ENCODE data around the gene SHLD2. TPM values are rescaled to one million over a fixed set of nuclear protein-coding genes. Genes with fewer than 3 reads are reported as not detected.
"Not testable (repeated sequence)": the region's sequence is repeated elsewhere in the genome, so short reads cannot be mapped to it uniquely, and the experiment has no call there.

The SHLD2 gene
- total RNA-seq, 1 donor from 2014 or later = 17.0 TPM

DNA sequence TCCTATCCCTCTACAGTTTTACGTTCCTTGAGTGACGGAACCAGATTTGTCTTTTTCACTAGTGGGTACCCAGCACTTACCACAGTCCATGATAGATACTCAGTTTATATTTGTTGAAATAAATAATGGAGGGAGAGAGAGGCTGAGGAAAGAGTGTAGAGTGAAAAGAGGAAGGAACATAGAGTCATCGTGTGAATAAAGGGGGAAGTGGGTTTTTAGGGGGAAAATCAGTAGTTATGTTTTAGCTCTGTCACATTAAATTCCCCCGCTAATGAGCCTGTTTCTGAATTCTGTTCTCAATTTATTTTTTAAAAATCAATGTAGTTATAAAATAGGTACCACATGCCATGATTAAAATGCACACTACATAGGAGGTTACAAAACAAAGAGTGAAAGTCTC lies 91.0 kb downstream of the SHLD2 start:
- not testable (repeated sequence) for H3K4me3 Mint-ChIP-seq (ENCODE audit: unreplicated experiment); H3K27me3 Mint-ChIP-seq (ENCODE audit: unreplicated experiment); H3K4me1 Mint-ChIP-seq (ENCODE audit: low read depth, unreplicated experiment); H3K27ac Mint-ChIP-seq (ENCODE audit: unreplicated experiment); H3K9me3 Mint-ChIP-seq (ENCODE audit: unreplicated experiment); DNase-seq
- H3K36me3 Mint-ChIP-seq (ENCODE audit: unreplicated experiment) = peaks cover 14% of the 10 kb centered on the region

GRCh38 chr10:87187573-87187972 lies 92.6 kb downstream of the SHLD2 start:
- not testable (repeated sequence) for H3K4me1 Mint-ChIP-seq (ENCODE audit: low read depth, unreplicated experiment); DNase-seq; H3K27ac Mint-ChIP-seq (ENCODE audit: unreplicated experiment); H3K9me3 Mint-ChIP-seq (ENCODE audit: unreplicated experiment); H3K27me3 Mint-ChIP-seq (ENCODE audit: unreplicated experiment); H3K4me3 Mint-ChIP-seq (ENCODE audit: unreplicated experiment)
- peaks cover 14% of the 10 kb centered on the region for H3K36me3 Mint-ChIP-seq (ENCODE audit: unreplicated experiment)

- not testable (repeated sequence) for H3K9me3 Mint-ChIP-seq (ENCODE audit: unreplicated experiment)
Observed at GRCh38 chr10:87191841-87192240, 96.8 kb downstream of the SHLD2 start.

GRCh38 chr10:87200924-87201323 lies 105.9 kb downstream of the SHLD2 start:
- H3K4me3 Mint-ChIP-seq (ENCODE audit: unreplicated experiment); H3K27me3 Mint-ChIP-seq (ENCODE audit: unreplicated experiment); H3K36me3 Mint-ChIP-seq (ENCODE audit: unreplicated experiment); H3K9me3 Mint-ChIP-seq (ENCODE audit: unreplicated experiment); DNase-seq; H3K27ac Mint-ChIP-seq (ENCODE audit: unreplicated experiment); H3K4me1 Mint-ChIP-seq (ENCODE audit: low read depth, unreplicated experiment): not testable (repeated sequence)

More at GRCh38 chr10:87191841-87192240, 96.8 kb downstream of the SHLD2 start:
- H3K27me3 Mint-ChIP-seq (ENCODE audit: unreplicated experiment); H3K4me1 Mint-ChIP-seq (ENCODE audit: low read depth, unreplicated experiment); H3K27ac Mint-ChIP-seq (ENCODE audit: unreplicated experiment); DNase-seq; H3K36me3 Mint-ChIP-seq (ENCODE audit: unreplicated experiment); H3K4me3 Mint-ChIP-seq (ENCODE audit: unreplicated experiment): not testable (repeated sequence)

GRCh38 chr10:87204801-87205200 lies 109.8 kb downstream of the SHLD2 start:
- H3K4me3 Mint-ChIP-seq (ENCODE audit: unreplicated experiment); H3K9me3 Mint-ChIP-seq (ENCODE audit: unreplicated experiment); H3K4me1 Mint-ChIP-seq (ENCODE audit: low read depth, unreplicated experiment); H3K27ac Mint-ChIP-seq (ENCODE audit: unreplicated experiment); H3K36me3 Mint-ChIP-seq (ENCODE audit: unreplicated experiment); DNase-seq; H3K27me3 Mint-ChIP-seq (ENCODE audit: unreplicated experiment): not testable (repeated sequence)

DNA sequence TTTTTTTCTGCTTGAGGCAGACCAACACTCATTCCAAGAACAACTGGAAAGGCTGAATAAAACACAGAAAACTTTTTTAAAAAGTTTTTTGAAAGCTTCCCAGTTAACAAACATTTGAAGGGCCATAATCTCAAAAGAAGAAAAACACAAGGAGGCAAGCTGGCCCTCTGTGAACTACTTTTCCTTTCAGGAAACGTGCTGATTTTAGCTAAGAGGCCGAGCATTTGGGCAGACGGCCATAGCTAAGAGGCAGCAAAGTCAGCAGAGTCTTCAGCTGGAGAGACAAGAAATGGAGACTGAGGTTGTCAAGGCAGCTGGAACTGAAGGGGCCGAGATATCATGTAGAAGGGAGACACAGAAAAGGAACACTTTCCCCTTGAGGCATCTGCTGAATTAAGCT lies 111.9 kb downstream of the SHLD2 start:
- not testable (repeated sequence) for H3K9me3 Mint-ChIP-seq (ENCODE audit: unreplicated experiment); H3K27ac Mint-ChIP-seq (ENCODE audit: unreplicated experiment); H3K27me3 Mint-ChIP-seq (ENCODE audit: unreplicated experiment); H3K4me1 Mint-ChIP-seq (ENCODE audit: low read depth, unreplicated experiment); H3K36me3 Mint-ChIP-seq (ENCODE audit: unreplicated experiment); DNase-seq; H3K4me3 Mint-ChIP-seq (ENCODE audit: unreplicated experiment)

DNA sequence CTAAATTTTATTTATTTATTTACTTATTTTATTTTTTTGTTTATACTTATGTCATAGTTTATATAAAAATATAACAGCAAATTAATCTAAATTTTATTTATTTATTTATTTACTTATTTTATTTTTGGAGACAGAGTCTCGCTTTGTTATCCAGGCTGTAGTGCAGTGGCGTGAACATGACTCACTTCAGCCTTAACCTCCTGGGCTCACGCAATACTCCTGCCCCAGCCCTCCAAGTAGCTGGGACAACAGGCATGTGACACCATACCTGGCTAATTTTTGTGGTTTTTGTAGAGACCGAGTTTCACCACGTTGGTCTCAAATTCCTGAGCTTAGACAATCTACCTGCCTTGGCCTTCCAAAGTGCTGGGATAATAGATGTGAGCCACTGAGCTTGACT lies 115.3 kb downstream of the SHLD2 start:
- not testable (repeated sequence) for H3K4me3 Mint-ChIP-seq (ENCODE audit: unreplicated experiment); H3K27ac Mint-ChIP-seq (ENCODE audit: unreplicated experiment); H3K27me3 Mint-ChIP-seq (ENCODE audit: unreplicated experiment); H3K9me3 Mint-ChIP-seq (ENCODE audit: unreplicated experiment); H3K4me1 Mint-ChIP-seq (ENCODE audit: low read depth, unreplicated experiment); DNase-seq; H3K36me3 Mint-ChIP-seq (ENCODE audit: unreplicated experiment)

DNA sequence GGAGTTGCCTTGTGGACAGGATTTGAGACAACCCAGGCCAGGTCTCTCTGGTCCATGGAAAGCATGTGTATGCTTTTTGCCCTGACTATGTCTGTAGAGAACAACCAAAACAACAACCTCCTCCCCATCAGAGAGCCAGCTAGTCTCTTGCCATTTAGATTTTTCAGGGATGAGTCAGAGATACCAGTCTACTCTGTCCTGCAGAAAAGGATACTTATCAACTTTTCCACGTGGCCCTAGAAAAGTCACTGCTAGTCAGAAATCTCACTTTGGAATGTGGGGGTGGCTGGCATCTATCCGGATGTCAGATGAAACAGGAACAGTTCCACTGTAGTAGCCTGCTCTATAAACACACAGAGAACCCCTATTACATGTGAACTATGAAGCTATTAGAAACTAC lies 116.8 kb downstream of the SHLD2 start:
- not testable (repeated sequence) for H3K27me3 Mint-ChIP-seq (ENCODE audit: unreplicated experiment); H3K36me3 Mint-ChIP-seq (ENCODE audit: unreplicated experiment); H3K4me3 Mint-ChIP-seq (ENCODE audit: unreplicated experiment); H3K9me3 Mint-ChIP-seq (ENCODE audit: unreplicated experiment); DNase-seq; H3K4me1 Mint-ChIP-seq (ENCODE audit: low read depth, unreplicated experiment); H3K27ac Mint-ChIP-seq (ENCODE audit: unreplicated experiment)

GRCh38 chr10:87213150-87213765 lies 118.3 kb downstream of the SHLD2 start:
- H3K27ac Mint-ChIP-seq (ENCODE audit: unreplicated experiment); H3K27me3 Mint-ChIP-seq (ENCODE audit: unreplicated experiment); H3K9me3 Mint-ChIP-seq (ENCODE audit: unreplicated experiment); H3K4me1 Mint-ChIP-seq (ENCODE audit: low read depth, unreplicated experiment); DNase-seq; H3K36me3 Mint-ChIP-seq (ENCODE audit: unreplicated experiment); H3K4me3 Mint-ChIP-seq (ENCODE audit: unreplicated experiment): not testable (repeated sequence)

- H3K4me3 Mint-ChIP-seq (ENCODE audit: unreplicated experiment); H3K27me3 Mint-ChIP-seq (ENCODE audit: unreplicated experiment); H3K4me1 Mint-ChIP-seq (ENCODE audit: low read depth, unreplicated experiment); H3K36me3 Mint-ChIP-seq (ENCODE audit: unreplicated experiment); H3K27ac Mint-ChIP-seq (ENCODE audit: unreplicated experiment); DNase-seq; H3K9me3 Mint-ChIP-seq (ENCODE audit: unreplicated experiment): not testable (repeated sequence)
Observed at GRCh38 chr10:87213806-87214205, 118.8 kb downstream of the SHLD2 start.

- H3K9me3 Mint-ChIP-seq (ENCODE audit: unreplicated experiment); H3K36me3 Mint-ChIP-seq (ENCODE audit: unreplicated experiment); H3K27ac Mint-ChIP-seq (ENCODE audit: unreplicated experiment); H3K4me1 Mint-ChIP-seq (ENCODE audit: low read depth, unreplicated experiment); H3K27me3 Mint-ChIP-seq (ENCODE audit: unreplicated experiment); H3K4me3 Mint-ChIP-seq (ENCODE audit: unreplicated experiment); DNase-seq: not testable (repeated sequence)
Observed at GRCh38 chr10:87216120-87216519, 121.1 kb downstream of the SHLD2 start.

- H3K27ac Mint-ChIP-seq (ENCODE audit: unreplicated experiment); DNase-seq; H3K36me3 Mint-ChIP-seq (ENCODE audit: unreplicated experiment); H3K27me3 Mint-ChIP-seq (ENCODE audit: unreplicated experiment); H3K4me3 Mint-ChIP-seq (ENCODE audit: unreplicated experiment); H3K4me1 Mint-ChIP-seq (ENCODE audit: low read depth, unreplicated experiment); H3K9me3 Mint-ChIP-seq (ENCODE audit: unreplicated experiment): not testable (repeated sequence)
Observed at GRCh38 chr10:87219370-87219769, 124.4 kb downstream of the SHLD2 start.

- not testable (repeated sequence) for H3K27me3 Mint-ChIP-seq (ENCODE audit: unreplicated experiment); H3K9me3 Mint-ChIP-seq (ENCODE audit: unreplicated experiment); DNase-seq; H3K4me3 Mint-ChIP-seq (ENCODE audit: unreplicated experiment); H3K27ac Mint-ChIP-seq (ENCODE audit: unreplicated experiment); H3K4me1 Mint-ChIP-seq (ENCODE audit: low read depth, unreplicated experiment); H3K36me3 Mint-ChIP-seq (ENCODE audit: unreplicated experiment)
Observed at GRCh38 chr10:87222789-87223188, 127.8 kb downstream of the SHLD2 start.

All from glutamatergic neuron (in vitro differentiated cells).